IPS DF 4.7 (cell line): ENCODE results near the gene OR10H5.
"Not testable (repeated sequence)": the region's sequence is repeated elsewhere in the genome, so short reads cannot be mapped to it uniquely, and the experiment has no call there.

Experiments
- DNase-seq: peaks from one replicate; pipeline ENCODE4 v3.0.0-alpha.2; 2013; ENCODE audit warnings: low spot score; ENCODE audit errors: extremely low read depth

OR10H5 gene

DNA sequence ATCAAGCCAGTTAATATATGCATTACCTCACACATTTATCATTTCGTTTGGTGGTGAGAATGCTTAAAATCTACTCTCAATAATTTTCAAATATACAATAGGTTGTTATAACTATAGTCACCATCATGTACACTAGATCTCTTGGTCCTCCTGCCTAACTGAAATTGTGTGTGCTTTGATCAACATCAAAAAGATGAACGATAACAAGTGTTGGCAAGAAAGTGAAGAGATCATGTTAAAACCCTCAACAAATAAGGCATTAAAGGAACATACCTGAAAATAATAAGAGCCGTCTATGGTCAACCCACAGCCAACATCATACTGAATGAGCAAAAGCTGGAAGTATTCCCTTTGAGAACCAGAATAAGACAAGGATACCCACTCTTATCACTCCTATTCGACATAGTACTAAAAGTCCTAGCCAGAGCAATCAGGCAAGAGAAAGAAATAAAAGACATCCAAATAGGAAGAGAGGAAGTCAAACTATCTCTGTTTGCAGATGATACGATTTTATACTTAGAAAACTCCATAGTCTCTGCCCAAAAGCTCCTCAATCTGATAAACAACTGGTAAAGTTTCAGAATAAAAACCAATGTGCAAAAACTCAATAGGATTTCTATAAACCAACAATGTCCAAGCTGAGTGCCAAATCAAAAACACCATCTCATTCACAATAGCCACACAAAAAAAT is 55.9 kb downstream of the OR10H5 start:
- DNase-seq, result no peak

DNA sequence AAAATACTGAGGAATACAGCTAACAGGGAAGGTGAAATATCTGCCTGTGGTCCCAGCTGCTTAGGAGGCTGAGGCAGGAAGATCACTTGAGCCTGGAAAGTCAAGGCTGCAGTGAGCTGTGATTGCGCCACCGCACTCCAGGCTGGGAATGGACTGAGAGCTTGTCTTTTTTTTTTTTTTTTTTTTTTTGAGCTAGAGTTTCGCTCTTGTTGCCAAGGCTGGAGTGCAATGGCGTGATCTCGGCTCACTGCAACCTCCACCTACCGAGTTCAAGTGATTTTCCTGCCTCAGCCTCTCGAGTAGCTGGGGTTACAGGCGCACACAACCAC is 56.4 kb downstream of the OR10H5 start:
- DNase-seq, result not testable (repeated sequence)

GRCh38 chr19:15846923-15847322 is 59.5 kb downstream of the OR10H5 start:
- no peak for DNase-seq

GRCh38 chr19:15850385-15850784 is 62.9 kb downstream of the OR10H5 start:
- DNase-seq, result no peak
